ENCODE results near the gene KCND2.

Gene KCND2

GRCh38 chr7:120586571-120586970 lies 313.6 kb downstream of the KCND2 start:
- DNase-seq (ENCODE audit: low read depth in 2 of 2): no peak

GRCh38 chr7:120587243-120587642 lies 314.3 kb downstream of the KCND2 start:
- DNase-seq (ENCODE audit: low read depth in 2 of 2): no peak

- no peak for DNase-seq (ENCODE audit: low read depth in 2 of 2)
Observed at GRCh38 chr7:120588416-120588815, 315.4 kb downstream of the KCND2 start.

- no peak for DNase-seq (ENCODE audit: low read depth in 2 of 2)
Observed at GRCh38 chr7:120588862-120589261, 315.9 kb downstream of the KCND2 start.

GRCh38 chr7:120600607-120601006 lies 327.6 kb downstream of the KCND2 start:
- no peak for DNase-seq (ENCODE audit: low read depth in 2 of 2)

- DNase-seq (ENCODE audit: low read depth in 2 of 2): no peak
Observed at GRCh38 chr7:120603366-120603765, 330.4 kb downstream of the KCND2 start.

GRCh38 chr7:120609136-120609753 lies 336.3 kb downstream of the KCND2 start:
- no peak for DNase-seq (ENCODE audit: low read depth in 2 of 2)

- DNase-seq (ENCODE audit: low read depth in 2 of 2): no peak
Observed at GRCh38 chr7:120611975-120612374, 339.0 kb downstream of the KCND2 start.

GRCh38 chr7:120615703-120616102 lies 342.7 kb downstream of the KCND2 start:
- no peak for DNase-seq (ENCODE audit: low read depth in 2 of 2)

- DNase-seq (ENCODE audit: low read depth in 2 of 2): no peak
Observed at GRCh38 chr7:120617275-120617674, 344.3 kb downstream of the KCND2 start.

- no peak for DNase-seq (ENCODE audit: low read depth in 2 of 2)
Observed at GRCh38 chr7:120628251-120628650, 355.3 kb downstream of the KCND2 start.

GRCh38 chr7:120639884-120640283 lies 366.9 kb downstream of the KCND2 start:
- no peak for DNase-seq (ENCODE audit: low read depth in 2 of 2)

- no peak for DNase-seq (ENCODE audit: low read depth in 2 of 2)
Observed at GRCh38 chr7:120645966-120646365, 373.0 kb downstream of the KCND2 start.

GRCh38 chr7:120654241-120654640 lies 381.3 kb downstream of the KCND2 start:
- no peak for DNase-seq (ENCODE audit: low read depth in 2 of 2)

- no peak for DNase-seq (ENCODE audit: low read depth in 2 of 2)
Observed at GRCh38 chr7:120658516-120658915, 385.5 kb downstream of the KCND2 start.

- DNase-seq (ENCODE audit: low read depth in 2 of 2): no peak
Observed at GRCh38 chr7:120662291-120662690, 389.3 kb downstream of the KCND2 start.

- DNase-seq (ENCODE audit: low read depth in 2 of 2): no peak
Observed at GRCh38 chr7:120665068-120665467, 392.1 kb downstream of the KCND2 start.

- no peak for DNase-seq (ENCODE audit: low read depth in 2 of 2)
Observed at GRCh38 chr7:120675076-120675475, 402.1 kb downstream of the KCND2 start.

GRCh38 chr7:120677535-120677934 lies 404.6 kb downstream of the KCND2 start:
- DNase-seq (ENCODE audit: low read depth in 2 of 2): no peak

- no peak for DNase-seq (ENCODE audit: low read depth in 2 of 2)
Observed at GRCh38 chr7:120680985-120681384, 408.0 kb downstream of the KCND2 start.

GRCh38 chr7:120684463-120684862 lies 411.5 kb downstream of the KCND2 start:
- no peak for DNase-seq (ENCODE audit: low read depth in 2 of 2)

- DNase-seq (ENCODE audit: low read depth in 2 of 2): no peak
Observed at GRCh38 chr7:120691915-120692314, 418.9 kb downstream of the KCND2 start.

GRCh38 chr7:120695848-120696247 lies 422.9 kb downstream of the KCND2 start:
- DNase-seq (ENCODE audit: low read depth in 2 of 2): no peak

GRCh38 chr7:120700796-120701195 lies 427.8 kb downstream of the KCND2 start:
- no peak for DNase-seq (ENCODE audit: low read depth in 2 of 2)
